GM12878 (cell line): ENCODE data around the gene CTBP1. TPM values are rescaled to one million over a fixed set of nuclear protein-coding genes. Genes with fewer than 3 reads are reported as not detected.

Experiments used
- ATAC-seq: fragments of 200-7000 bp; cut with Tn5 transposase; 3 replicates; pipeline ENCODE4 v1.9.1; 2020; ENCODE audit warnings: mild to moderate bottlenecking, moderate library complexity
- BruUV-seq: library from RNA; stranded (reverse); fragments of 400-500 nt; replicated peaks from 2 replicates; lab custom pipeline; 2021; lab: Mats Ljungman, UMichigan
- CTCF ChIA-PET: fragments of 300-600 bp; sonication (Branson Sonifier 250); formaldehyde crosslinking; extraction: SDS; loops from one replicate; lab custom pipeline; 2021; ENCODE audit warnings: inconsistent platforms; lab: Yijun Ruan, JAX
- POLR2A ChIA-PET: fragments of 350-600 bp; formaldehyde crosslinking; extraction: SDS; loops from one replicate; lab custom pipeline; 2021; ENCODE audit warnings: inconsistent platforms; lab: Charles Lee
- RAD21 ChIA-PET: fragments of 300-600 bp; sonication (Branson Sonifier 250); formaldehyde crosslinking; loops from one replicate; lab custom pipeline; 2023; ENCODE audit warnings: antibody characterized with exemption; ENCODE audit not compliant: unreplicated experiment; lab: Charles Lee
- SMC1A ChIA-PET: fragments of 300-600 bp; sonication (Branson Sonifier 250); formaldehyde crosslinking; loops from one replicate; lab custom pipeline; 2023; ENCODE audit not compliant: unreplicated experiment, uncharacterized antibody; lab: Charles Lee
- DNase-seq: peaks from one replicate; pipeline ENCODE4 v3.0.0-alpha.2; 2011; ENCODE audit warnings: low read depth, low spot score
- FAIRE-seq: peaks from 3 replicates; lab custom pipeline; 2011; peaks lifted over from hg19 to GRCh38; lab: Jason Lieb, UNC
- H2AFZ ChIP-seq: 2 replicates; pipeline ENCODE4 v1.6.0; 2011; ENCODE audit warnings: low read depth, low read length, control low read depth; ENCODE audit not compliant: control insufficient read depth
- H3K27ac ChIP-seq: 2 replicates; pipeline ENCODE4 v1.5.1; 2011; ENCODE audit warnings: control low read depth; ENCODE audit not compliant: control insufficient read depth, insufficient read depth
- H3K27me3 ChIP-seq, 2 experiments: replicated peaks in 1 of 2; 2 replicates each; pipeline versions ENCODE4 v1.6.0 to v1.6.1; 2011; ENCODE audit warnings: low read length in 1 of 2; ENCODE audit not compliant: control insufficient read depth in 2 of 2, insufficient read depth in 2 of 2
- H3K36me3 ChIP-seq, 2 experiments: 2 replicates each; pipeline ENCODE4 v1.5.1; 2011; ENCODE audit warnings: low read length in 1 of 2; ENCODE audit not compliant: control insufficient read depth in 2 of 2, insufficient read depth in 2 of 2
- H3K4me1 ChIP-seq: 2 replicates; pipeline ENCODE4 v1.6.1; 2011; ENCODE audit warnings: mild to moderate bottlenecking, low read length, moderate library complexity, mixed read lengths; ENCODE audit not compliant: control insufficient read depth, insufficient read depth
- H3K4me2 ChIP-seq: 2 replicates; pipeline ENCODE4 v1.6.0; 2011; ENCODE audit warnings: control low read depth; ENCODE audit not compliant: control insufficient read depth, insufficient read depth
- H3K4me3 ChIP-seq: fragments of 200-600 bp; sonication (generic); 2 replicates; pipeline ENCODE4 v1.5.1; 2016
- H3K79me2 ChIP-seq: 2 replicates; pipeline ENCODE4 v1.6.0; 2011; ENCODE audit warnings: low read length; ENCODE audit not compliant: control insufficient read depth, insufficient read depth
- H3K9ac ChIP-seq: 2 replicates; pipeline ENCODE4 v1.8.0; 2011; ENCODE audit warnings: low read length, control low read depth, mixed read lengths; ENCODE audit not compliant: control insufficient read depth, insufficient read depth
- H3K9me3 ChIP-seq: replicated peaks from 3 replicates; pipeline ENCODE4 v1.5.1; 2011; ENCODE audit warnings: mild to moderate bottlenecking, low read length; ENCODE audit not compliant: control insufficient read depth, insufficient read depth
- H4K20me1 ChIP-seq: 2 replicates; pipeline ENCODE4 v1.6.0; 2011; ENCODE audit not compliant: control insufficient read depth, insufficient read depth
- BCLAF1 ChIP-seq: fragments of 450-650 bp; IDR thresholded peaks from 2 replicates; pipeline ENCODE4 v1.6.1; 2017; ENCODE audit warnings: antibody characterized with exemption, mild to moderate bottlenecking, moderate library complexity
- CBFB ChIP-seq: IDR thresholded peaks from 2 replicates; pipeline ENCODE4 v1.6.1; 2016; ENCODE audit warnings: antibody characterized with exemption, low read depth
- JUNB ChIP-seq: IDR thresholded peaks from 2 replicates; pipeline ENCODE4 v1.6.1; 2016; ENCODE audit warnings: antibody characterized with exemption, mild to moderate bottlenecking
- NBN ChIP-seq: fragments of 450-650 bp; IDR thresholded peaks from 2 replicates; pipeline ENCODE4 v1.6.1; 2016
- NFIC ChIP-seq: IDR thresholded peaks from 2 replicates; pipeline ENCODE4 v1.6.1; 2012; ENCODE audit warnings: low read depth, mild to moderate bottlenecking, inconsistent platforms, low read length, moderate library complexity
- PAX8 ChIP-seq: fragments of 450-650 bp; IDR thresholded peaks from 2 replicates; pipeline ENCODE4 v1.6.1; 2017; ENCODE audit warnings: mild to moderate bottlenecking, moderate library complexity
- STAT1 ChIP-seq: fragments of 450-650 bp; conservative IDR thresholded peaks from 2 replicates; pipeline ENCODE4 v1.6.1; 2014; ENCODE audit warnings: antibody characterized with exemption, mild to moderate bottlenecking
- TAF1 ChIP-seq: IDR thresholded peaks from 2 replicates; pipeline ENCODE4 v1.6.1; 2011; ENCODE audit warnings: mild to moderate bottlenecking, low read depth, low read length, borderline replicate concordance
- USF1 ChIP-seq: IDR thresholded peaks from 2 replicates; pipeline ENCODE4 v1.6.1; 2011; ENCODE audit warnings: borderline replicate concordance, low read depth, mild to moderate bottlenecking, moderate library complexity, mixed read lengths, low read length; ENCODE audit not compliant: insufficient read depth; ENCODE audit errors: extremely low read length
- YY1 ChIP-seq: IDR thresholded peaks from 2 replicates; pipeline ENCODE4 v1.6.1; 2011; ENCODE audit warnings: low read depth, mild to moderate bottlenecking, low read length
- ZNF24 ChIP-seq: fragments of 450-650 bp; IDR thresholded peaks from 2 replicates; pipeline ENCODE4 v1.6.1; 2017; ENCODE audit warnings: antibody characterized with exemption, mild to moderate bottlenecking
- WGBS: methylation state at CpG from one replicate; pipeline ENCODE4 v1.1.6; 2016; ENCODE audit warnings: low lambda C conversion rate; ENCODE audit not compliant: insufficient replicate concordance, insufficient coverage; ENCODE audit errors: missing lambda C conversion rate; 5-methylcytosine and 5-hydroxymethylcytosine counted together
- in situ Hi-C: fragments of 300-500 bp; cut with MboI; formaldehyde crosslinking; loops from 9 replicates; pipeline ENCODE4 v1.14.3; 2018; ENCODE audit warnings: mixed read lengths
- intact Hi-C: fragments of 100-400 bp; cut with micrococcal nuclease; formaldehyde crosslinking; loops from one replicate; pipeline ENCODE4 v1.14.2; 2022; ENCODE audit not compliant: unreplicated experiment
- polyA plus RNA-seq, 11 experiments: library from polyadenylated mRNA; depleted of rRNA in 4 of 11; unstranded in 6 of 11; stranded (reverse) in 5 of 11; fragments of >200 nt; fragmentation: Nextera tagmentation in 4 of 11; fragmentation: Illumina TruSeq in 1 of 11; extraction: Ambion mirVana in 4 of 11; extraction: Trizol in 1 of 11; gene quantifications; 1 replicate in 1 of 11; 2 replicates in 10 of 11; pipeline versions ENCODE4 v1.2.1 to v1.2.3, GENCODE V29; 2011 to 2016; ENCODE audit warnings: inconsistent platforms in 2 of 11, missing spikeins in 2 of 11, low read depth in 1 of 11
- total RNA-seq, 4 experiments: library from RNA; depleted of rRNA in 3 of 4; stranded (reverse); fragments of >200 nt in 3 of 4; fragmentation: Illumina TruSeq in 1 of 4; extraction: Trizol in 1 of 4; gene quantifications; 2 replicates each; pipeline versions ENCODE4 v1.2.1 to v1.2.3, GENCODE V29; 2013 to 2021

CTBP1 gene
- total and polyA plus RNA-seq, 10 of the 15 experiments (the other 5 are each of a cell fraction or from before 2014, with no cell fraction given), result 7.4 to 182 (median 63.1) TPM

- Histone ChIP-seq H3K4me2 (no peak overlapping the region), H3K9ac (no peak overlapping the region), H4K20me1 (no peaks in the 10 kb centered on the region), H3K4me3 (no peak overlapping the region), H3K27ac (no peak overlapping the region), H3K27me3 (no peaks in the 10 kb centered on the region), H3K9me3 (peaks cover 2% of the 10 kb centered on the region), H3K4me1 (no peaks in the 10 kb centered on the region), H2AFZ (no peak overlapping the region), H3K79me2 (no peaks in the 10 kb centered on the region), H3K36me3 (no peaks in the 10 kb centered on the region)
- no peak for ATAC-seq
- RAD21 ChIA-PET, result interaction anchor here (1.5 kb wide), 1 partner anchor 10 kb away, joined by 5 read pairs; no protein-coding TSS in a partner anchor
- SMC1A ChIA-PET, result interaction anchor here (0.8 kb wide), 1 partner anchor 10 kb away, joined by 3 read pairs; no protein-coding TSS in a partner anchor
- in situ Hi-C loops, result no loop called here
- no TSS peak for BruUV-seq
- POLR2A ChIA-PET, result no interaction called here
- WGBS, result 56% methylated on average over 15 of the region's 15 CpGs
- no peak for DNase-seq
- TF ChIP-seq NFIC (no peak), NBN (no peak), PAX8 (no peak)
- no peak for FAIRE-seq
- intact Hi-C loops, result no loop called here
- CTCF ChIA-PET, result interaction anchor here (1.0 to 1.1 kb wide), 2 partner anchors 10 to 147 kb away, joined by 3 to 4 read pairs; no protein-coding TSS in a partner anchor
These were observed 29.0 kb upstream of the CTBP1 start for GRCh38 chr4:1277667-1278665.

GRCh38 chr4:1276984-1277383 is 28.1 kb upstream of the CTBP1 start:
- DNase-seq (no peak), ATAC-seq (no peak), FAIRE-seq (no peak)
- Histone ChIP-seq H3K4me2 (no peak overlapping the region), H3K9me3 (no peaks in the 10 kb centered on the region; the same call in 1 of the 3 replicates), H3K4me3 (no peak overlapping the region), H3K36me3 (no peaks in the 10 kb centered on the region), H3K9ac (no peak overlapping the region), H4K20me1 (no peaks in the 10 kb centered on the region), H2AFZ (no peak overlapping the region), H3K27ac (no peak overlapping the region), H3K4me1 (no peaks in the 10 kb centered on the region), H3K27me3 (no peaks in the 10 kb centered on the region), H3K79me2 (no peaks in the 10 kb centered on the region)
- no TSS peak for BruUV-seq
- TF ChIP-seq USF1 (no peak), YY1 (no peak), BCLAF1 (no peak), ZNF24 (no peak), JUNB (no peak), TAF1 (no peak), CBFB (no peak), STAT1 (no peak), NBN (no peak)
- RAD21 ChIA-PET, result interaction anchor here (1.5 kb wide), 1 partner anchor 9 kb away, joined by 5 read pairs; no protein-coding TSS in a partner anchor
- SMC1A ChIA-PET, result interaction anchor here (0.8 kb wide), 1 partner anchor 9 kb away, joined by 3 read pairs; no protein-coding TSS in a partner anchor
- intact Hi-C loops, result no loop called here
- CTCF ChIA-PET, result interaction anchor here (1.0 kb wide), 1 partner anchor 146 kb away, joined by 3 read pairs; no protein-coding TSS in a partner anchor
- in situ Hi-C loops, result no loop called here
- POLR2A ChIA-PET, result no interaction called here
- 0% methylated on average over 2 of the region's 2 CpGs for WGBS
